PFSK-1 (cell line): ENCODE data around the gene LGALS7B.

ENCODE experiments used
- SIN3A ChIP-seq: IDR thresholded peaks from 2 replicates; pipeline ENCODE4 v1.6.1; 2012; ENCODE audit warnings: mild to moderate bottlenecking, low read length, moderate library complexity, borderline replicate concordance; ENCODE audit not compliant: insufficient read depth
- TAF1 ChIP-seq: IDR thresholded peaks from 2 replicates; pipeline ENCODE4 v1.6.1; 2012; ENCODE audit warnings: low read length, control low read depth, borderline replicate concordance; ENCODE audit not compliant: insufficient read depth

- TF ChIP-seq TAF1 (no peak), SIN3A (no peak)
These were observed 8.6 kb upstream of the LGALS7B start for GRCh38 chr19:38780443-38780842.
